ENCODE data around the gene TNFAIP8L1.

The TNFAIP8L1 gene

DNA sequence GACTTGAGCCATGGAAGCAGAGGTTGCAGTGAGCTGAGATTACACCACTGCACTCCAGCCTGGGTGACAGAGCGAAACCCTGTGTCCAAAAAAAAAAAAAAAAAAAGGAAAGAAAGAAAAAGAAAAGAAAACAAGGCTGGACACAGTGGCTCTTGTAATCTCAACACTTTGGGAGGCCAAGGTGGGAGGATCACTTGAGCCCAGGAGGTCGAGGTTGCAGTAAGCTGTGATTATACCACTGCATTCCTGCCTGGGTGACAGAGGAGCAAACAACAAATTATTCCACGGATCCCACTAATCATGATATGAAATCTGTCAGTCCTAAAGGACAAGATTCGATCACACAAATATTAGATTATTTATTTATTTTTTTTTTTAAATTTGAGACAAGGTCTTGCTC is 33.9 kb downstream of the TNFAIP8L1 start:
- H3K4me2 ChIP-seq (ENCODE audit: insufficient read depth, low read length), result no peak overlapping the region
- H3K9me3 ChIP-seq (ENCODE audit: insufficient read depth, low read length, severe bottlenecking), result no peaks in the 10 kb centered on the region
- peaks cover 26% of the 10 kb centered on the region for H3K36me3 ChIP-seq (ENCODE audit: insufficient read depth, low read length)
- peaks cover 19% of the 10 kb centered on the region for H3K4me1 ChIP-seq (ENCODE audit: insufficient read depth, low read length)
- no peak overlapping the region for H3K9ac ChIP-seq (ENCODE audit: low read depth, low read length)
- H3K27ac ChIP-seq (ENCODE audit: low read length), result no peak overlapping the region
- H3K79me2 ChIP-seq (ENCODE audit: insufficient read depth, low read length), result peaks cover 19% of the 10 kb centered on the region
- no peak overlapping the region for H2AFZ ChIP-seq (ENCODE audit: low read depth, low read length)
- TF ChIP-seq CTCF (IDR thresholded peaks at IDR 0.05; ENCODE audit: borderline replicate concordance, extremely low read depth, low read length, poor library complexity, severe bottlenecking), result no peak
- no peak for TF ChIP-seq EZH2 (IDR thresholded peaks at IDR 0.05; ENCODE audit: borderline replicate concordance, low read depth, low read length, severe bottlenecking)
- no peak overlapping the region for H3K4me3 ChIP-seq (ENCODE audit: low read depth in 1 of 2, low read length in 2 of 2)
- peaks cover 11% of the 10 kb centered on the region for H4K20me1 ChIP-seq (ENCODE audit: insufficient read depth, low read length)
- no peak for DNase-seq
- ATAC-seq (ENCODE audit: insufficient read depth, low read depth), result no peak
- no peaks in the 10 kb centered on the region for H3K27me3 ChIP-seq (ENCODE audit: insufficient read depth, low read length, poor library complexity)

GRCh38 chr19:4673726-4674125 is 34.4 kb downstream of the TNFAIP8L1 start:
- no peaks in the 10 kb centered on the region for H3K27me3 ChIP-seq (ENCODE audit: insufficient read depth, low read length, poor library complexity)
- no peak overlapping the region for H3K4me3 ChIP-seq (ENCODE audit: low read depth in 1 of 2, low read length in 2 of 2)
- peaks cover 14% of the 10 kb centered on the region for H3K4me1 ChIP-seq (ENCODE audit: insufficient read depth, low read length)
- TF ChIP-seq EZH2 (IDR thresholded peaks at IDR 0.05; ENCODE audit: borderline replicate concordance, low read depth, low read length, severe bottlenecking), result no peak
- no peak for TF ChIP-seq CTCF (IDR thresholded peaks at IDR 0.05; ENCODE audit: borderline replicate concordance, extremely low read depth, low read length, poor library complexity, severe bottlenecking)
- H3K79me2 ChIP-seq (ENCODE audit: insufficient read depth, low read length), result peaks cover 13% of the 10 kb centered on the region
- ATAC-seq (ENCODE audit: insufficient read depth, low read depth) (no peak), DNase-seq (no peak)
- peaks cover 26% of the 10 kb centered on the region for H3K36me3 ChIP-seq (ENCODE audit: insufficient read depth, low read length)
- H4K20me1 ChIP-seq (ENCODE audit: insufficient read depth, low read length), result peaks cover 11% of the 10 kb centered on the region
- no peak overlapping the region for H2AFZ ChIP-seq (ENCODE audit: low read depth, low read length)
- H3K4me2 ChIP-seq (ENCODE audit: insufficient read depth, low read length), result no peak overlapping the region
- no peaks in the 10 kb centered on the region for H3K9me3 ChIP-seq (ENCODE audit: insufficient read depth, low read length, severe bottlenecking)
- no peak overlapping the region for H3K9ac ChIP-seq (ENCODE audit: low read depth, low read length)
- H3K27ac ChIP-seq (ENCODE audit: low read length), result no peak overlapping the region

DNA sequence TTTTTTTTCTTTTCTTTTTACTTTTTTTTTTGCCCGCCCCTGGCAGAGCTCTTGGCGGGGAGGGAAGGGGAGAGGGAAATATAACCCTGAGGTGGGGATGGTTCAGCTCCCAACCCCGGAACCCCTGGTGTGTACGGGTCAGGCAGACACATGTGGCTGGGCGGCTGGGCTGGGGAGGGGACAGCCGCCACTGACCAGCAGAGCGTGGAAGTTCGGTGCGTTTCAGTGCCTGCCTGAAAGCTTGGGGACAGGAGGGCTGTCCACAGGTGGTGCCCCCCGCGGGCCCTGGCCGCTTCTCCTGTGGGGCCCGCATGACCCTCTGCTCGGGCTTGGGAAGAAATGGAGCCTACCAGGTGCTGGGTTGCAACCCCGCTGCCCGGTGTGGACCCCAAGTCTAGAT is 36.0 kb downstream of the TNFAIP8L1 start:
- H3K27me3 ChIP-seq (ENCODE audit: insufficient read depth, low read length, poor library complexity), result no peaks in the 10 kb centered on the region
- H3K4me3 ChIP-seq (ENCODE audit: low read depth in 1 of 2, low read length in 2 of 2), result no peak overlapping the region
- peaks cover 4% of the 10 kb centered on the region for H3K4me1 ChIP-seq (ENCODE audit: insufficient read depth, low read length)
- TF ChIP-seq EZH2 (IDR thresholded peaks at IDR 0.05; ENCODE audit: borderline replicate concordance, low read depth, low read length, severe bottlenecking), result no peak
- no peak for TF ChIP-seq CTCF (IDR thresholded peaks at IDR 0.05; ENCODE audit: borderline replicate concordance, extremely low read depth, low read length, poor library complexity, severe bottlenecking)
- H2AFZ ChIP-seq (ENCODE audit: low read depth, low read length), result no peak overlapping the region
- ATAC-seq (ENCODE audit: insufficient read depth, low read depth), result no peak
- H3K9ac ChIP-seq (ENCODE audit: low read depth, low read length), result no peak overlapping the region
- H3K36me3 ChIP-seq (ENCODE audit: insufficient read depth, low read length), result peaks cover 33% of the 10 kb centered on the region
- H3K27ac ChIP-seq (ENCODE audit: low read length), result no peak overlapping the region
- no peaks in the 10 kb centered on the region for H3K79me2 ChIP-seq (ENCODE audit: insufficient read depth, low read length)
- DNase-seq, result no peak
- H4K20me1 ChIP-seq (ENCODE audit: insufficient read depth, low read length), result peaks cover 11% of the 10 kb centered on the region; the same call in 1 of the 2 replicates
- no peak overlapping the region for H3K4me2 ChIP-seq (ENCODE audit: insufficient read depth, low read length)
- no peaks in the 10 kb centered on the region for H3K9me3 ChIP-seq (ENCODE audit: insufficient read depth, low read length, severe bottlenecking)
